Activated naive CD8-positive, alpha-beta T cell (primary cell): ENCODE results near the gene KCNK10.

ENCODE experiments used
- H3K27ac Mint-ChIP-seq: one replicate; pipeline ENCODE4 v1.8.0; 2021; ENCODE audit warnings: mixed read lengths
- H3K27me3 Mint-ChIP-seq: one replicate; pipeline ENCODE4 v1.8.0; 2021; ENCODE audit warnings: mixed read lengths
- H3K36me3 Mint-ChIP-seq: one replicate; pipeline ENCODE4 v1.8.0; 2021; ENCODE audit warnings: mixed read lengths
- H3K4me1 Mint-ChIP-seq: one replicate; pipeline ENCODE4 v1.8.0; 2021; ENCODE audit warnings: low read depth, mixed read lengths
- H3K4me3 Mint-ChIP-seq: one replicate; pipeline ENCODE4 v1.8.0; 2021; ENCODE audit warnings: mild to moderate bottlenecking, mixed read lengths
- H3K9me3 Mint-ChIP-seq: one replicate; pipeline ENCODE4 v1.8.0; 2021; ENCODE audit warnings: low read depth, mixed read lengths

Gene KCNK10

DNA sequence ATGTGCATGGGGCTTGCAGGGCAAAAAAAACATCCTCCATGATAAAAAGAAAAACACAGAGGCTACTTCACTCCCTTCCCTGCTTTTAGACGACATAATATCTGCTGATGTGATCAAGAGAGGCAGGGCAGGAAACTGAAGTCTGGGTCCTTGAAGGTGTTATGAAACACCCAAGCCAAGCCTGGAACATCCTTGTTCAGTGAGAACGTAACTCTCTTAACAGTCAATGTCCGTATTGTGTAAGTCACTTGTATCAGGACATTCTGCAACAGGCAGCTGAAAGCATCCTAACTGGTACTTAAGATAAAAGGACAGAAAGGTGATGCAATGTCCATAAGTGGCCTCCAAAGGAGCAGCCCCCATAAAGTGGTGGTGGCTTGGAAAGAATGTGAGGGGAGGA lies 20.0 kb downstream of the KCNK10 start:
- H3K9me3 Mint-ChIP-seq, result no peaks in the 10 kb centered on the region
- H3K27ac Mint-ChIP-seq, result no peak overlapping the region
- H3K36me3 Mint-ChIP-seq, result no peaks in the 10 kb centered on the region
- H3K27me3 Mint-ChIP-seq, result peaks cover 16% of the 10 kb centered on the region
- H3K4me3 Mint-ChIP-seq, result no peak overlapping the region
- H3K4me1 Mint-ChIP-seq, result no peaks in the 10 kb centered on the region

DNA sequence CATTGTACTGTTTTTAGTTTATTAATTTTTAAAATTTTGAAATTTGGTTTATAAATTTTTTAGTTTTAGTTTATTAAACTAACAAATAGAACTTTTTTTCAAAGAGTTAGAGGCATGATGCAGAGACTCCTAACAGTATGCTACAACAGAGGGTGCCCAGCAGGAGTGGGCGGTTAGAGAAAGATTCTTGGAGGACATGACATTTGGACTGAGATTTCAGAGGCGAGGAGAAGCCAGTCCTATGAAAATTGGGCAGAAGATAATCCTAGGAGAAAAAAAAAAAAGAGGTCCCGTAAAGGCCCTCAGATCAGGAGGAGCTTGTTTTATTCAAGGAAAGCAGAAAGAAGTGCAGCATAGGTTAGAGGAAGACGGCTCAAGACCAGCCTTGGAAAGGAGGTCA lies 21.7 kb downstream of the KCNK10 start:
- Mint-ChIP-seq H3K9me3 (no peaks in the 10 kb centered on the region), H3K27me3 (peaks cover 16% of the 10 kb centered on the region), H3K27ac (no peak overlapping the region), H3K4me1 (no peaks in the 10 kb centered on the region), H3K36me3 (no peaks in the 10 kb centered on the region), H3K4me3 (no peak overlapping the region)

DNA sequence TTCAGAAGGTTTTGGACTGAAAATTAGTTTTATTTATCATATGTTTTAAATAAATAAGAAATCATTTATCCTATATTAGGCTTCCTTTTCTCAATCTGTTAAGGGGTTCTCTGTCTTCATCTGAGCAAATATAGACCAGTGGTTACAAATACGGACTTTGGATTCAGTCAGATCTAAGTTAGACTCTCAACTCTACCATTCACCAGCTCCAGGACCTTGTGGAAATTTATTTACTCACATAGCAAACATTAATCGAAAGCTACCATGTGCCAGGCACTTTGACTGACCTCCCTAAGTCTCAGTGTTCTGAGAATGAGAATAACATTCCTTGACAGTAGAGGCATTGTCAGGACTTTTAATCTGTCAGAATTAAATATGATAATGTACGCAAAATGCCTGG lies 22.3 kb downstream of the KCNK10 start:
- H3K4me1 Mint-ChIP-seq, result no peaks in the 10 kb centered on the region
- no peaks in the 10 kb centered on the region for H3K9me3 Mint-ChIP-seq
- no peaks in the 10 kb centered on the region for H3K36me3 Mint-ChIP-seq
- H3K27me3 Mint-ChIP-seq, result peaks cover 16% of the 10 kb centered on the region
- H3K4me3 Mint-ChIP-seq, result no peak overlapping the region
- no peak overlapping the region for H3K27ac Mint-ChIP-seq

DNA sequence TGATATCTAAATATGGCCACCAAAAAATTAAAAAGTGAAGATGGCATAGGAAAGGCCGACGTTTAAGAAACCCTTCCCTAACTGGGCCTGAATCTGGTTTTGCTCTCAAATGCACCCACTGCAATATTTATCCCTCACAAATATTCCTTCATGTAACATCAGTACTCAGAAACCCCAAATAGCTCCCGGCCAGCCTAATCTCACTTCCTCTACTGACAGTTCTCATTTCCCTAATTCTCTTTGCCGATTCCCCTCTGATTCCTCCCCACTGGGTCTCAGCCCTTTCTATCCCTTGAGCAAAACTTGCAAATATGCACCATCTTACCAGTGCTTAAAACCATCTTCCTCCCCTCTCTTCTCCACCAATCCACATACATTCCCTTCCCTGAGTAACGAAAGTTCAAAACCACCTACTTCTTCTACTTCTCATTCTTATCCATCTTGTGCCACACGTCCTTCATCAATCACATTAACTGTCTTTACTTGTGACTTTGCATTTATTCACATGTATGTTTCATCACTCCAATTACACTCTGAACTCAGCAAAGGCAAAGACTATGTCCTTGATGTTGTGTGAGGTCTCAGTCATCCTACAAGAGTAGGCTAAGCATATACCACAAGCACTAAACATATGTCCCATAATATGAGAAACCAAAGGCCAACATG lies 23.1 kb downstream of the KCNK10 start:
- H3K4me1 Mint-ChIP-seq, result no peaks in the 10 kb centered on the region
- no peaks in the 10 kb centered on the region for H3K36me3 Mint-ChIP-seq
- no peak overlapping the region for H3K27ac Mint-ChIP-seq
- H3K27me3 Mint-ChIP-seq, result peaks cover 16% of the 10 kb centered on the region
- no peak overlapping the region for H3K4me3 Mint-ChIP-seq
- H3K9me3 Mint-ChIP-seq, result no peaks in the 10 kb centered on the region

DNA sequence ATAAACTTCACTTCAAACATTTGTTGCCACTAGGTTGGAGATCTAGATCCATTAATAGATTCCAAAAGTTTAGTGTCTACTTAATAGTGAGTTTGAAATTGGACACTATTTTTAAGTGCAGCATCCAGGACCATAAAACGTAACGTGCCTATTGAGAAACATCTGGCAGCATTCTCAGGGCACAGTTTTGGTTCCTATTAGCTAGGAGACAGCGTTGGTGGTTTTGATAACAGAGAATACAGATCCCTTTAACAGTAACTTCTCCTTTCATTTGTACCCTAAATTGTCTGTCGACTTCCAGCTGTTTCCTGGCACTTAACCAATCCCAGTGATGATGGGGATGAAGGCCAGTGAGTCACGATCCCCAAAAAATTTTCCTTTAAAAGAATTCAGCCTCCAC lies 25.8 kb downstream of the KCNK10 start:
- Mint-ChIP-seq H3K9me3 (no peaks in the 10 kb centered on the region), H3K27ac (no peak overlapping the region), H3K4me1 (no peaks in the 10 kb centered on the region), H3K36me3 (no peaks in the 10 kb centered on the region), H3K4me3 (no peak overlapping the region), H3K27me3 (peaks cover 19% of the 10 kb centered on the region)

DNA sequence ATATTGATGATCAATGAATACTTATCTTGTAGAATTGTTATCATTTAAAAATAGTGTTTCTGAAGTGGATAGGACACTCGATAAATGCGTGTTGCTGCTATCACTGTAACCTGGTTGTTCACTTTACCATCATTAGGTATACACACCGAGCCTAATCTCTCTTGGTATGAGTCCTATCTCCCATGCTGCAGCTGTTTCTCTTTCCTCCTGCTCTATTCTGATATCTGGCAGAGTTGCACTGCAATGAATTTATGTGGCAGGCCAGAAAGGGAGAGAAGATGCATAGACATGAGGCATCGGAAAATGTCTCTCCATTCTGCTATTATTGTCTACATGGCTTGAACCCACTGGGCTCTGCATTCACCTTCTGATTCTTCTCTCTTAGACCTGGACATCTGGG lies 26.7 kb downstream of the KCNK10 start:
- no peak overlapping the region for H3K4me3 Mint-ChIP-seq
- no peak overlapping the region for H3K27ac Mint-ChIP-seq
- no peaks in the 10 kb centered on the region for H3K36me3 Mint-ChIP-seq

DNA sequence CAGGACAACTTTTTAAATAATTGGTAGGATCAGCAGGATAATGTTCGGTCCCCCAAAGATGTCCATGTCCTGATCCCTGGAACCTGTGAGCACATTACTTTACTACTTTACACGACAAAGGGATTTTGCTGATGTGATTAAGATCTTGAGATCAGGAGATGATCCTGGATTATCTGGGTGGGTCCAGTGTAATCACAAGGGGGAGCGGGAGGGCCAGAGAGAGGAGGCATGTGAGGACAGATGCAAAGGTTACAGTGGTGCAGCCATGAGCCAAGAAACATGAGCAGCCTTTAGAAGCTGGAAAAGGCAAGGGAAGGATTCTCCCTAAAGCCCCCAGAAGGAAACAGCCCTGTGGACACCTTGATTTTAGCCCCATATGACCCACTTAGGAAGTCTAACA lies 33.1 kb downstream of the KCNK10 start:
- peaks cover 10% of the 10 kb centered on the region for H3K27me3 Mint-ChIP-seq
- no peaks in the 10 kb centered on the region for H3K9me3 Mint-ChIP-seq
- H3K4me3 Mint-ChIP-seq, result no peak overlapping the region
- no peak overlapping the region for H3K27ac Mint-ChIP-seq
- no peaks in the 10 kb centered on the region for H3K4me1 Mint-ChIP-seq
- H3K36me3 Mint-ChIP-seq, result no peaks in the 10 kb centered on the region

More for the DNA sequence above, 26.7 kb downstream of the KCNK10 start:
- H3K27me3 Mint-ChIP-seq, result peaks cover 17% of the 10 kb centered on the region
- H3K4me1 Mint-ChIP-seq, result no peaks in the 10 kb centered on the region
- no peaks in the 10 kb centered on the region for H3K9me3 Mint-ChIP-seq

DNA sequence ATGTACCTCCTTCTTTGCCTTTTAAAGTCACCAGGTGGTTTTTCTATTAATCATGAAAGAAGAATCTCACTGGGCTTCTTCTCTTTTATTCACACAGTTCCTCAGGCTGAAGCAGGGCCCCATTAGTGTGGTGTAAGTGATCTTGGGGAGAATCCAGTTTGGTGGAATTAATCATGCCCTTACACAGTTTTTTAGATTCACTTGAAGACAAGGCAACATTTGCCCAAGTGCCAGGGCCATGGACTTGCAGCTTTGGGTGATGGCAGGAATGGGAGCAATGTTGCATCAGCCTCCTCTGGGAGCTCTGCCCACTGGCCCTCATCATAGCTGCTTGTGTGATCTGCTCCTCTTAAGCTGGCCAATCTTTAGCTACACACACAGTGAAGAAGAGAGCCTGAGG lies 33.8 kb downstream of the KCNK10 start:
- no peaks in the 10 kb centered on the region for H3K36me3 Mint-ChIP-seq
- H3K9me3 Mint-ChIP-seq, result no peaks in the 10 kb centered on the region
- H3K27me3 Mint-ChIP-seq, result peaks cover 10% of the 10 kb centered on the region
- no peak overlapping the region for H3K4me3 Mint-ChIP-seq
- H3K27ac Mint-ChIP-seq, result no peak overlapping the region
- H3K4me1 Mint-ChIP-seq, result no peaks in the 10 kb centered on the region

DNA sequence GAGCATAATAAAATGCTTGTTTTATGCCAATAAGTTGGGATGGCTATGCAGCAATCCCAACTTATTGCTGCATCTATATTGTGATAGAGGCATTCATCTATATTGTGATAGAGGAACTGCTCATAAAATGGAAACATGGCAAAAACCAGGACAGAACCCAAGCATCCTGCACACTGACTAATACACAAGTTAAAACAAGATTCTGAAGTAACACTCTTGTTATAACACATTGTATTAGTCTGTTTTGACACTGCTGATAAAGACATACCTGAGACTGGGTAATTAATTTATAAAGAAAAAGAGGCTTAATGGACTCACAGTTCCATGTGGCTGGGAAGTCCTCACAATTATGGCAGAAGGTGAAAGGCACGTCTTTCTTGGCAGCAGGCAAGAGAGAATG lies 36.8 kb downstream of the KCNK10 start:
- Mint-ChIP-seq H3K9me3 (no peaks in the 10 kb centered on the region), H3K36me3 (no peaks in the 10 kb centered on the region), H3K4me1 (no peaks in the 10 kb centered on the region), H3K4me3 (no peak overlapping the region), H3K27ac (no peak overlapping the region), H3K27me3 (peaks cover 9% of the 10 kb centered on the region)

DNA sequence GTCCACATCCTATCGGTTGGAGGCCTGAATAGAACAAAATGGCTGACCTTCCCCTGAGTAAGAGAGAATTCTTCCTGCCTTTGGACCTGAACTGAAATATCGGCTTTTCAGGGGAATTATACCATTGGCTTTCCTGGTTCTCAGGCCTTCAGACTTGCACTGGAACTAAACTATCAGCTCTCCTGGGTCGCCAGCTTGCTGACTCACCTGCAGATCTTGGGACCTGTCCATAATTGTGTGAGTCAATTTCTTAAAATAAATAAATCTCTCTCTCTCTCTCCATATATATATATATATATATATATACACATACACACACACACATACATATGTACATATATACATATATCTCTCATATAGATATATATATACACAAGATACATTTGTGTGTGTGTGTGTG lies 41.6 kb downstream of the KCNK10 start:
- Mint-ChIP-seq H3K4me1 (no peaks in the 10 kb centered on the region), H3K36me3 (no peaks in the 10 kb centered on the region), H3K27me3 (peaks cover 13% of the 10 kb centered on the region), H3K4me3 (no peak overlapping the region), H3K9me3 (no peaks in the 10 kb centered on the region), H3K27ac (no peak overlapping the region)

DNA sequence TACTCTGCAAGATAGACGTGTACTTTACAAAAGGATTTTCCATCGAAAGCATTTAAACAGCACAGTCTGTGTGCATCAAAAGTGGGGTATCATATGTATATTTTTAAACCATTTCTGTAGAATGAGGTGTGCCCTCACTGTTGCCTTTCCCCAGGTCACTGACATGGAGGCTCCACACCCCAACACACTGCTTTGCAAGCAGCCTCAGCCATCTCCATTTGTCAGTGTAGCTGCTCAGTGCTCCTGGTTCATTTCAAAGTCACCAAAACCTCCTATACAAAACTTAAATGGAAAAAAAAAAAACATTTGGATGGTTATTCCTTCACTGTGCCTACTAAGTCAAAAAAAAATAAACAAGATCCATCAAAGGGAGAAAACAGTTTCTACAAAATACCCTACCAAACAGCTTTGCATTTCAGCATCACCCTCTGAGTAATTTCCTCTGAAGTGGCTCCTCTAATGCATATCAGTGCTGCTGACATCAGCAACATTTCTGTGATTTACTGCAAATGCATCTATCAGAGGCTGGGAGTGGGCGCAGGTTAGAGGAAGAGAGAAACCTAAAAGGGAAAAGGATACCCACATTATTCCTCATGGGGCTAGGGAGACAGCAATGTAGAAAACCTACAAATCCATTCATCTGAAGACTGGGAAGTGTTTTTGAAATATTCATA lies 46.0 kb downstream of the KCNK10 start:
- no peak overlapping the region for H3K4me3 Mint-ChIP-seq
- peaks cover 15% of the 10 kb centered on the region for H3K27me3 Mint-ChIP-seq

DNA sequence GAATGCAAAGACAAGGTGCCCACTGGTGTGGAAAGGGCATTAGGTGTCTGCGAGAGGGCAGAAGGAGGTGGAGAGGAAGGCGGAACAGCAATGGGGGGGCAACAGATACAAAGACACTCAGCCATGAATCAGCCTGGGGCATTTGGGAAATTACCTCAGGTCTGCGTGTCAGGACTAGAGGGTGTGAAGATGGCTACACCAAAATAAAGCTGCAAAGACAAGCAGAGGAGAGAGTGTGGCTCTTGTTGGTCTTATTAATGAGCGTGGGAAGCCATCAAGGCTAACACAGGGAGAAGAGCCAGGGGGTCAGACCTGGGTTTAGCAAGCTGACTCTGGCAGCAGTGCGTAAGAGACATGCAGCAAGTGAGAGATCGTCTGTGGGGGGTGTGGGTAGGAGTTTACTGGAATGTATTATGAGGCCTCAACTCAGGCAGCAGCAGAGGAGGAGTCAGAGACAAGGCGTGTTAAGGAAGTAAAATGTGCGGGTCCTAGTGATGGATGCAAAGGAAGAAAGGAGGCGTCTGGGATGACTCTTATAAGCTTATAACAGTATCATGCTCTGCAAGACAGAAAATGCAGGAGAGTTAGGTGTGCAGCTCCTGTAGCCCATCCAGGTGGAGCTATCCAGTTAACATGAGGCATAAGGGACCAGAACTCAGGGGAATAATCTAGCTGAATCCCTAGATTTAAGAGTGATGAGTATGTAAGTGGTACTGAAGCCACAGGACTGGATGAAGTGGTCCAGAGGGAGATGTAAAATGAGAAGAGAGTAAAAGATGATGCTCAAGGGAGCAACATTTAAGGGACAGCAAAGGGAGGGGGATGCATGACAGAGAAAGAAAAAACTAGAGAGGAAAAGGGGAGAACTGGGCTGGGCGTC lies 50.4 kb downstream of the KCNK10 start:
- H3K9me3 Mint-ChIP-seq, result no peaks in the 10 kb centered on the region
- H3K4me3 Mint-ChIP-seq, result no peak overlapping the region
- H3K27ac Mint-ChIP-seq, result no peak overlapping the region
- H3K4me1 Mint-ChIP-seq, result no peaks in the 10 kb centered on the region
- H3K27me3 Mint-ChIP-seq, result peaks cover 12% of the 10 kb centered on the region
- H3K36me3 Mint-ChIP-seq, result no peaks in the 10 kb centered on the region

More for the DNA sequence above, 46.0 kb downstream of the KCNK10 start:
- Mint-ChIP-seq H3K27ac (no peak overlapping the region), H3K9me3 (no peaks in the 10 kb centered on the region), H3K36me3 (no peaks in the 10 kb centered on the region), H3K4me1 (no peaks in the 10 kb centered on the region)

DNA sequence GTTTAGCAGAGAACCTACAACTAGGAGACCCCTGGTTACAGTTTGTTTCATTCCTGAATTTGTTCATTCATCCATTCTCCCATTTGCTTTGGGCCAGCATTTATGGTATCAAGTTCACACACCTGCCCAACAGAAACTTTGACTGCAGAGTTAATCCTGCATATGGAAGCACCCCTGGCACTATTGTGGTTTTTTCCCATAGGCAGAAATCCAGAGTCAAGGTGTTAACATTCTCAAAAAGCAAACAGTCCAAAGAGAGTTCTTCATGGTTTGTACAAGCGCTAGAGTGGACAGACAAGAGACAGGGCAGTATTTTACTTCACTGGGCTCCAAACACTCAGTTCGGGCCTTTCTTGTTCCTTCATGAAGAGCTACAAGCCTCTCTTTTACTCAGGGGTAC lies 51.9 kb downstream of the KCNK10 start:
- Mint-ChIP-seq H3K27me3 (peaks cover 12% of the 10 kb centered on the region), H3K27ac (no peak overlapping the region), H3K4me3 (no peak overlapping the region), H3K36me3 (no peaks in the 10 kb centered on the region), H3K9me3 (no peaks in the 10 kb centered on the region), H3K4me1 (no peaks in the 10 kb centered on the region)

DNA sequence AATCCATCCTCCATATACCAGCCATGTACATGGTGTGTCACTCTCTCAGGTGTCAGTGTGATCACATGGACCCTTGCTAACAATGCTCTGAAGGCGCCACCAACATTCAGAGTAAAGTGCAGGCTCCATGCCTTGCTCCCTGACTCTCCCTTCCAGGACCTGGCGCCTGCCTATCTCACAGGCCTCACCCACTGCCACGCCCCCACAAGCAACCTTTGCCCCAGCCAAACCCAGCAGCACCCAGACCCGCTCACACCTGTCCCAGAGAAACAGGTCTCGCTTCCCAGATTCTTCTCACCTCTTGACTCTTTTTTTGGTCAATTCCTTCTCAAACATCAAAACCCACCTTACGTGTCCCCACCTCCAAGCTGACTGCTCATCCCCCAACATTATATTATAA lies 52.3 kb downstream of the KCNK10 start:
- H3K36me3 Mint-ChIP-seq, result no peaks in the 10 kb centered on the region
- no peaks in the 10 kb centered on the region for H3K9me3 Mint-ChIP-seq
- H3K4me3 Mint-ChIP-seq, result no peak overlapping the region
- H3K4me1 Mint-ChIP-seq, result no peaks in the 10 kb centered on the region
- H3K27me3 Mint-ChIP-seq, result peaks cover 12% of the 10 kb centered on the region
- no peak overlapping the region for H3K27ac Mint-ChIP-seq

DNA sequence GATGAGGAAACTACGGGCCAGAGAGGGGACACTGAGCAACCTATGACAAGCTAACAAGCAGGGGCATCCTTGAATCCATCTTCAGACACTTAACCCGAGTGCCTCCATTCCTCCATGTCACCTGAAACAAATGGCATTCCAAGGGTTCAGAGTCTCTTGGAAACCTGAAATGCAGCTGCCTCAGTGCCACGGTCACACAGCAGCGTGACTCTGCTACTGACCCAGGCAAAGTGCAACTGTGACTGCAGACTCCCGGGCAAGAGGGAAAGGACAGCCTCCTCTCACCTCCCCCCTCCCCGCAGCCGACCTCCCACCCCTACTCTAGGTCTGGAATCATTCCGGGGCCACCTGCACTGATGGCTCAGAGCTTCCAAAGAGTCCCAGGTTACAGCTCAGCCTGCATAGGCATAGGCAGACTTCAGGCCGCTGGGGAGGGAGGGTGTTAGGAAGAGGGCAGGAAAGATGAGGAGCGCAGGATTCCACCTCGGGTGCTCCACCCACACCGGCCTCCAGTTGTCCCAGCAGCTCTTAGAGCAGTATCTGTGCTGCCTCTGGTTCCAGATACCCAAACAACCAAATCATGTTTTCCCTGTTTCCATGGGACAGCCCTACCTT lies 53.2 kb downstream of the KCNK10 start:
- Mint-ChIP-seq H3K27me3 (peaks cover 10% of the 10 kb centered on the region), H3K36me3 (no peaks in the 10 kb centered on the region), H3K9me3 (no peaks in the 10 kb centered on the region), H3K27ac (no peak overlapping the region), H3K4me3 (no peak overlapping the region), H3K4me1 (no peaks in the 10 kb centered on the region)
